Activated CD4-positive, alpha-beta T cell treated with anti-CD3 and anti-CD28 coated beads for 48 hours (primary cell): Measurements from ENCODE around the gene LAMTOR1.

Source experiments
- DNase-seq: peaks from one replicate; pipeline ENCODE4 v3.0.0-alpha.2; 2020

The LAMTOR1 gene

DNA sequence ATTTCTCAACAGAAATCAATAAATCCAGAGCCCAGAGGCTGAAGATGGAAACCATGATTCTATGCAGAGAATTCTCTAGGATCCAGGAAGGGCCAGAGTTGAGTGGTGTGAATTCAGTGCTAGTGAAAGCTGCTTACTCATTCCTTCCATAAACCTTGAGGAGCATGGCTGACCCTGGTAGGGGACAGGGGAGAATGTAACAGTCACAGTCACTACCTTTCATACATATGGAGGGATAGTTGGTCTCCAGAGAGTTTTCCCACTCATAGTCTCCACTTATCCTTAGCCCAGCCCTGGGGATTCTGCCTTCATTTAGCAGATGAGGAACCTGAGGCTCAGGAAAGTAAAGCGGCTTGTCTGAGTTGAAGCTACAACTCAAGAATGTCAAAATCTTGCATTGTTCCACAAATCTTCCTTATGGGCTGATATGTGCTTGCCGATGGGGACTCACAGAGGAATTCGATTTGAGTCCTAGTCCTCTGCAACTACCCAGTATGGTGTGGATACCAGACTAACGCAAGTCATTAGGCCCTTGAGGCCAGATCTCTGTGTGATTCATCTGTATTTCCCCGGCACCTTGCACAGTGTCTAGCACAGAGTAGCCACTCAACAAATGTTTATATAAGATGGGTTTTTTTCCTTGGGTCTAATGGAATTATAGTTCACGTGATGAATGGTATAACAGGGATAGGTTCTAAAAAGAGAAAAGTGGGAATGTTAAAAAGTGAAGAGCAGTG is 13.1 kb upstream of the LAMTOR1 start:
- no peak for DNase-seq

DNA sequence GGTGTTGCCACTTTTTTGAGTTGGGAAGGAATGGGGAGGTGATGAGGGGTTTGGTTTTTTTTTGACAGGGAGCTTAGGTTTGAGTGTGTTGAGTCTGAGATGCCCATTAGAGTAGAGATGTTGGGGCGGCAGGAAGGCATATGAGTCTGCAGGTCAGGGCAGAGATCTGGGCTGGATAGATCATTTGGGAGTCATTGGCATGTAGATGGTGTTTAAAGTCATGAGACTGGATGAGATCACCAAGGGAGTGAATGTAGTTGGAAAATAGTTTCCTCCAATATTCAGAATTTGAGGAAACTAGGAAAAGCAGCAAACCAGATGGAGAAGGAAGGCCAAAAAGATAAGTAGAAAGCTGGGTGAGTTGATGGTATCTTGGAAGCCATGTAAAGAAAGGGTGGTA is 11.5 kb upstream of the LAMTOR1 start:
- no peak for DNase-seq

- DNase-seq = peak; percentile 28
These were observed 10.1 kb upstream of the LAMTOR1 start for GRCh38 chr11:72112978-72113808.

- DNase-seq = peak; percentile 99
These were observed 9.3 kb upstream of the LAMTOR1 start, which contains the start of gene ANAPC15 for GRCh38 chr11:72112143-72112977. ANAPC15 (minus strand) TSS chr11:72112695; CDS start chr11:72111276, 1,419 bp downstream.

DNA sequence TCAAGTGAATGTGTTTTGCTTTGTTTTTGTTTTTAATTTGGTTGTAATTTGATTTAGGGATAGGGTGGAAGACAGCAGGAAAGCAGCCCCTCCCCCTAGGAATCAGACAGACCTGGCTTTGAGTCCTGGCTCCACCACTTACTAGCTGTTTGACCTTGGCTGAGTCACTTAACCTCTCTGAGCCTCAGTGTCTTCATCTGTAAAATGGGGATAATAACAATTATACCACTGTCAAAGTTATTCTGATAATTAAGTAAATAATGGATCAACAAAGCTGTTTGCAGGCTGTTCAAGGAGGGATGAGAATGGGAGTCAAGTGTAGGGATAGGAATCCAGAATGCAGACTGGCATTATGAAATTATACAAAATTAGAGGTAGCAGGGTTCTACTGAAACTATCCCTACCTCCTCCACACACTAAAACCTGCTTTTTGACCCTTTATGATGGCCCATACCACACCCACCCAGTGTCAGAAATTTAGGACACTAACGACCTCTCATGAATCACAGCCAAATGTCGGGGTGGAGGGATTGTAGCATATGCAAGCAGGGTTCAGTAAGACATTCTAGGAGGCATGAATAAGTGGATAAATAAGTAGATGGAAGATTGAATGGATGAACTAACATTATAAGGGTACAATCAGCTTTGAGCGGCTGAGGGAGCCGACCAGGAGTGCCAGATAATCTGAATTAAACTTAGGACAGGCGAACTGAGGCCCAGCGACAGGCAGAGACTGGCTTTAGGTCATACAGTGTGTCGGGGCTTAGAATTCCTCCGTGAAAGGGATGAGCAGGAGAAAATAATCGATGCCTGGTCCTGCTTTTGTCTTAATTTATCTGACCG is 8.4 kb upstream of the LAMTOR1 start:
- DNase-seq = no peak

- no peak for DNase-seq
These were observed 2.8 kb upstream of the LAMTOR1 start, which contains the start of gene TOMT for GRCh38 chr11:72105888-72106287. TOMT (plus strand) TSS chr11:72105924; CDS start chr11:72105952, 28 bp downstream.

DNA sequence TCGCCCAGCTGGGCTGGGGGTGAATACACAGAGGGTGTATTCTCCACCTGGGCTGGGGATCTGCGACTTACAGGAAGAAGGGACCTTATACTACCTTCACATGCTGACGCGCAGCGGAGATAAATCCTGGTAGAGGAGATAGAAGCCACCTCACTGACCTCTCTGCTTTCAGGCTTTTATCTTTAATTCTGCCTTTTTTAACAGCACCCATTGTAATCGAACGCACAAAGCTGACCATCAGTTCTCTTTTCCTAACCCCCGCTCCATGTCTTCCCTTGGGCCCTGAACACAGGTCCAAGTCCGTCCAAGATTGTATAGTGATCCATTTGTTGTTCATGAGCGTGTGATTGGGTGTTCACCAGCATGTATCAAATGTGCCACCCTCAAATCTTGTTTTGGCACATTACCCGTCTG is 664 bp upstream of the LAMTOR1 start:
- DNase-seq = no peak

GRCh38 chr11:72102631-72102945 is 509 bp downstream of the LAMTOR1 start:
- DNase-seq = no peak

- DNase-seq = no peak
These were observed 935 bp downstream of the LAMTOR1 start for GRCh38 chr11:72102162-72102561.

DNA sequence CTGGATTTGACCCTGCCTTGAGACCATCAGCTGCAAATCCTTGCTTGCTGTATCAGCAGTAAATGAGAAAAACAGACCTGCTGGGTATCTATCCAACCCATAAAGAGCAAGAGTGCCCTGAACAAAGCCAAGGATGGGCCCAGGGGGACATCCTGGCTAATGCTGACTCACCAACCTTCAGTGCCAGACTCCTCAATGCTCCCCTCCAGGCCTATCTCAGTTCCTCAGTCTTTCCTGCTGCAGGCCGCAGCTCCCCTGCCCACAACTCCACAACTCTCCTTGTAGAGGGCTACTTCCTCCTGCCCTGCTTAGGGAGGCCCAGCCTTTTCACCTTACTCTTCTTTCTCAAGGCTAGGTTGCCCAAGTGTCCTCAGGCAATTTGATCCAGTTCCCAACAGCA is 2.6 kb downstream of the LAMTOR1 start:
- DNase-seq = no peak

DNA sequence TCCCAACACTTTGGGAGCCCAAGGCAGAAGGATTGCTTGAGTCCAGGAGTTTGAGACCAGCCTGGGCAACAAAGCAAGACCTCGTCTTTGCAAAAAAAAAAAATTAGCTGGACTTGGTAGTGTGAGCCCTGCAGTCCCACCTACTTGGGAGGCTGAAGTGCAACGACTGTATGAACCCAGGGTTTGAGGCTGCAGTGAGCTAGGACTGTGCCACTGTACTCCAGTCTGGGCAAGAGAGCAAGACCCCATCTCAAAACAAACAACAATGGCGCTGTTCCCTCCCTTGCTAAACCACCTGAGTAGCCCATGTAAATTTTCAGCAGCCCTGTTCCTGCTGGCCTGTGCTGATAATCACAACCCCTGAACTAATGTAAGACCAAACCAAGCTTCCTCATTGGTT is 3.1 kb downstream of the LAMTOR1 start:
- no peak for DNase-seq

GRCh38 chr11:72098741-72099140 is 4.4 kb downstream of the LAMTOR1 start:
- no peak for DNase-seq

GRCh38 chr11:72091292-72091691 is 11.8 kb downstream of the LAMTOR1 start:
- DNase-seq = peak; percentile 73

DNA sequence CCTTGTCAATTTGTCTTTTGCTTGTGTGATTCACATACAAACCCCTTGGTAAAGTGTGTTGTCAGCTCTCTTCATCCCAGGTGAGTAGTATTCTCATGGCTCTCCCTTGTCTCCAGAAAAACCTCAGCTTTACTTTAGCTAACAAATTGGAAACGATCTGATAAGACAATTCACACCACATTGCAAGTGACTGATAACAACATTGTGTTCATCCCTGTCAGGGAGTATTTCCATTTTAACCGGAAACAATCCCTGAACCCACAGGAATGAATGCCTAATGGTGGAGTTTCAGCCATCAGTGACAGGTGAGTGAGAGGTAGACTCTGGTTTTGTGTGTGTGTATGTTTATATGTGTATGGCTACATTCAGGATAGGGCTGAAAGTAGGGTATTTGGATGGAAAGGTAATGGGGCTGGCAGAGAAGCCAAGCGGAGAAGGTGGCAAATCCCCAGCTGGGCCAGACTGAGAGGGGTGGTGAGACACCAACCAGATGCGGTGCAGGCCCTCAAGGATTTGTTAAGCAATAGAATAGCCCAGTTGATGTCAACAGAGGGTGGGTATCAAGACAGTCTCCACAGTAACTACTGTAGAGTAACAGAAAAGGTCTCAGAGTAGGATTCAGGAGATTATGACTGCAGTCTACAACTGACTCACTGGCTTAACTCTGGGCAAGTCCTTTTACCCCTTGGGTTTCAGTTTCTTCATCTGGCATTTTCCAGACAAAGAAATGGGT is 14.9 kb downstream of the LAMTOR1 start:
- DNase-seq = no peak

GRCh38 chr11:72085621-72086351 is 17.3 kb downstream of the LAMTOR1 start:
- DNase-seq = no peak

- no peak for DNase-seq
These were observed 18.1 kb downstream of the LAMTOR1 start for GRCh38 chr11:72084965-72085364.

DNA sequence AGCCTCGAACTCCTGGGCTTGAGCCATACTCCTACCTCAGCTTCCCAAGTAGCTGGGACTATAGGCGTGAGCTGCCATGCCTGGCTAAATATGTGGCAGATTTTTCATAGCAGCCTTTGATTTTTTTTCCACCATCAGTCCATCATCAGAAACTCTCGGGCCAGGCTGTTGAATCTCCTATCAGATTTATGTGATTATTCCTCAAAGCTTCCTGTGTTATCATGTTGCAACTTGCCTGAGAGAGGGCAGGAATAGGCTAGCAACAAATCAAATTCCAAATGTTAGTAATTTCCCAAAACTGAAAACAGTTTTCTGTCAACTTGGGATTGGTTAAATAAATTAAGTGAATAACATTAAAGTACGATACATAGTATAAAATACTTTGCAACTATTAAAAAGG is 19.0 kb downstream of the LAMTOR1 start:
- no peak for DNase-seq

- DNase-seq = no peak
These were observed 19.7 kb downstream of the LAMTOR1 start for GRCh38 chr11:72083414-72083813.

DNA sequence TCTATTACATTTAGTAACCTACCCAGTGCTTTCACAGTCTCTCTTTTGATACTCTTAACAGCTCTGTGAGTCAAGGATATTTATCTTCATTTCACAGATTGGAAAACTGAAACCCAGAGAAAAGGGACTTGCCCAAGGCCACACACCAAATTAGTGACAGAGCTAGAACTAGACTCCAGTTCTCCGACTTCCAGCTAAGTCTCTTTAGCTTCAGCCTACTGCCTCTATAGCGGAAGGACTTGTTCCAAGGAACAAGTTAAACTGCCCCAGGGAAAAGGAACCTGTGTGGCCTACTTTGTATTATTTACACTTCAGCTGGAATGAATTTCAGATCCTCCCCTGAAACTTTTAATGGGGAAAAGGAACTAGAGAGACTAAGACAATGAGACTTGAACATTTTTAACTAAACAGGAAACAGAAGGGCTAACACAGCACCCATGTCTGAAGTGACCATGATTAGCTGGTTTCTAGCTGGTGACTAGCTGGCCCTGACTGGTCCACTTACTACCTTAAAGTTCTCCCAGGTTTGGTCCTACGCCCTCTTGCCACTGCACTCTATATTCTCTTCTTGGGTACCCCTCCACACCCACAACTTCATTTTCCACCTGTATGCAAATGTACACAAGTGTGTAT is 21.2 kb downstream of the LAMTOR1 start:
- no peak for DNase-seq

- no peak for DNase-seq
These were observed 21.9 kb downstream of the LAMTOR1 start for GRCh38 chr11:72081184-72081644.
